Cardiac fibroblast (primary cell): Measurements from ENCODE around the gene ANXA6.

Experiments
- DNase-seq, 2 donors: peaks; one replicate each; pipeline versions ENCODE4 v3.0.0 to v3.0.0-alpha.2; 2010; ENCODE audit warnings: low read depth in 2 of 2
- H3K4me3 ChIP-seq, 2 donors: replicated peaks in 1 of 2; 1 replicate in 1 of 2; 2 replicates in 1 of 2; pipeline ENCODE4 v1.5.1; 2011; ENCODE audit warnings: low read depth in 2 of 2, low read length in 2 of 2, mild to moderate bottlenecking in 2 of 2, moderate library complexity in 1 of 2
- TF ChIP-seq, protein P1 (sequence below): IDR thresholded peaks from one replicate; pipeline ENCODE4 v1.5.1; 2011; ENCODE audit warnings: low read depth, mild to moderate bottlenecking, low read length, inconsistent platforms

Gene ANXA6

DNA sequence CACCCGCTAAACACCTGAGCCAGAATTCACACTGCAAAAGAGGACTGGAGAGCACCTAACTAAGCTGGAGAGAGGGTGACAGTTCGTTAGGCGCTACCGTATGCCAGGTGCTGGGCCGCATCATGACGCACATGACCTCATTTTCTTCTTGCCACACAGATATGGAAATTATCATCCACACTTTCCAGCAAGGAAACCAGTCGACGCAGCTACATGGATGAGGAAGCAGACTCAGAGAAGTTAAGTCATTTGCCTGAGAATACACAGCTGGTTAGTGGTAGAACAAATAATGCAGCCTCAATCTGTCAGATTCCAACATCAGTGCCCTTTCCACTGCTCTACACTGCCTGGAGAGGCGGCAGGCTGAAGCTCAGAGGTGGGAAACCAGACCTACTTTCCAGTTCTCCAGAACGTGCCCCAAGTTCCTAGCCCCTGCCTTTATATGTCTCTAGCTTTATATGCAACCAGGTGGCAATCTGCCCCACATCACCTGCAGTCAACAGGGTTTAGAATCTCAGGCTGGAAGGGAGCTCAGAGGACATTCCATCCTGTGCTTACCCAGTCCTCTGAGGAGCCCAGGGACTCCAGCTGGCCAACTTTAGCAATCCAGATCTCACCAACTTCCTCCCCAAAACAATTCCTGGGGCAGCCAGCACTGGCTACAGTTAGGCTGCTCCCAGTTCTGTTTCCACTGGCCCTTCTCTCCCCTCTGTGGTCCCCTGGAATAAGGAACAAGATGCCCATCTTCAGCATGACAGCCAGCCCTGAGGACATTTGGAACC is 85.5 kb downstream of the ANXA6 start:
- TF ChIP-seq, protein P1, sequence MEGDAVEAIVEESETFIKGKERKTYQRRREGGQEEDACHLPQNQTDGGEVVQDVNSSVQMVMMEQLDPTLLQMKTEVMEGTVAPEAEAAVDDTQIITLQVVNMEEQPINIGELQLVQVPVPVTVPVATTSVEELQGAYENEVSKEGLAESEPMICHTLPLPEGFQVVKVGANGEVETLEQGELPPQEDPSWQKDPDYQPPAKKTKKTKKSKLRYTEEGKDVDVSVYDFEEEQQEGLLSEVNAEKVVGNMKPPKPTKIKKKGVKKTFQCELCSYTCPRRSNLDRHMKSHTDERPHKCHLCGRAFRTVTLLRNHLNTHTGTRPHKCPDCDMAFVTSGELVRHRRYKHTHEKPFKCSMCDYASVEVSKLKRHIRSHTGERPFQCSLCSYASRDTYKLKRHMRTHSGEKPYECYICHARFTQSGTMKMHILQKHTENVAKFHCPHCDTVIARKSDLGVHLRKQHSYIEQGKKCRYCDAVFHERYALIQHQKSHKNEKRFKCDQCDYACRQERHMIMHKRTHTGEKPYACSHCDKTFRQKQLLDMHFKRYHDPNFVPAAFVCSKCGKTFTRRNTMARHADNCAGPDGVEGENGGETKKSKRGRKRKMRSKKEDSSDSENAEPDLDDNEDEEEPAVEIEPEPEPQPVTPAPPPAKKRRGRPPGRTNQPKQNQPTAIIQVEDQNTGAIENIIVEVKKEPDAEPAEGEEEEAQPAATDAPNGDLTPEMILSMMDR, result no peak
- no peak overlapping the region for H3K4me3 ChIP-seq
- DNase-seq, result no peak

DNA sequence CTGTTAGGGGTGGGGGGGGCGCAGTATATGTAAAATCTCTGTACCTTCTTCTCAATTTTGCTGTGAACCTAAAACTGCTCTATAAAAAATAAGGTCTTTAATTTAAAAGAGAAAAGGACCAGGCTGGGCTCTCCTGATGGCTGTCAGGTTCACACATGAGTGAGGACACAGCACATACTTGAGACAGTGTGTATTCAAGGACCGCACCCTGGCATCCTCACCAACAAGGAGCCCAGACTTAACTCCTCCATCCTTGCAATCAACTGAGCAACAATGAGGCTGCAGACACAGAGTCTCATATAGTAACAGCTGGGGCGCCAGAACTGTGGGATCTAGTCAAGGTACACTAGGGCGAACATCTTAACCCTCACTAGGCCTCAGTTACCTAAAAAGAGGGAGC is 86.6 kb downstream of the ANXA6 start:
- TF ChIP-seq, protein P1, result no peak
- no peak overlapping the region for H3K4me3 ChIP-seq
- DNase-seq, result no peak

DNA sequence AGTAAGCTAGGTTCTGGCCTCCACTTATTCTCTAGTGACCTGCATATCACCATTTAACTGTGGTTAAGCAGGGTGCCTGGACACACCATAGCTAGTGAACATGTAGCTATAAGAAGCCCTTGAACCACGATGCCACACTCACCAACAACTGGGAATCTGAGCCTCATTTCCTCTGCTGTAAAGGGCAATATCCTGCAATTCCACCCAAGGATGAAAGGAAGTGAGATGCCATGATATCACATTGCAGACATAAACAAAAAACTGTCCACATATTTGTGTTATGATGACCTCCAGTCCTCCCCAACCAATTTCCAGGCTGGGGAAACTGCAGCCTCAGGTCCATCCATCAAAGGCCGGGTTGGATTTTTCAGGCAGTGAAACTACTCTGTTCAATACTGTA is 87.1 kb downstream of the ANXA6 start:
- TF ChIP-seq, protein P1, result no peak
- no peak overlapping the region for H3K4me3 ChIP-seq
- DNase-seq, result no peak

DNA sequence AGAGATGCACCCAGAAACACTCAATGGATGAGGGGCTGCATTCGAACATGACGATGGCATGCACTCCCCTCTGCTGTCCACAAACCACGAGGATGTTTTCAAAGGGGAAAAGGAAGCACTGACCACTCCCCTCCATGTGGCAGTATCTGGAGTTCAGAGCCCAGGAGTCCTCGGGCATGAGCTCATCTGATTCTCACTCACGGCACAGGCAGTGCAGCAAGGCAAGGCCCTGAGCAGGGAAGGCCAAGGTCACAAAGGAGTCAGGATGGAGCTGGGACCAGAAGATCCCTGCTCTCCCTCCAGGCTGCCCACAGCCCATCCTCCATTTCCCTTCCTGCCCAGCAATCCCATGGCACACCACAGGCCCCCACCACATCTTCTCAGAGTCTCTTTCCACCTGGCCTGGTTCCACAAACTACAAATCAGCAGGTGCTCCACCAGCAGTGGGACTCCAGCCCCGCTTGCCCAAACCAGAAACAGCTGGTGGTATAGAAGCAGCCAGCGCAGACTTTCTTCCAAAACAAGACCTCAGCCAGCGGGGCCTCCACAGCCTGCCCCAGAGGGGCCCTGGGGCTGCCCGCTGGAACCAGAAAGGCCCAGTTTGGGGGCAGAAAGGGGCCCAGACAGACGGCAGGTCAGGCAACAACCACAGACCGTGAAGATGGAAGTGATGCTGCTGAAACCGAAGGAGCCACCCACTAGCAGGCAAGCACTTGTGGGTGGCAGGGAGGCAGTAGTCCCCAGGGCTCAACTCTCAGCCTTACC is 89.0 kb downstream of the ANXA6 start:
- TF ChIP-seq, protein P1, result no peak
- H3K4me3 ChIP-seq, result no peak overlapping the region
- no peak for DNase-seq

DNA sequence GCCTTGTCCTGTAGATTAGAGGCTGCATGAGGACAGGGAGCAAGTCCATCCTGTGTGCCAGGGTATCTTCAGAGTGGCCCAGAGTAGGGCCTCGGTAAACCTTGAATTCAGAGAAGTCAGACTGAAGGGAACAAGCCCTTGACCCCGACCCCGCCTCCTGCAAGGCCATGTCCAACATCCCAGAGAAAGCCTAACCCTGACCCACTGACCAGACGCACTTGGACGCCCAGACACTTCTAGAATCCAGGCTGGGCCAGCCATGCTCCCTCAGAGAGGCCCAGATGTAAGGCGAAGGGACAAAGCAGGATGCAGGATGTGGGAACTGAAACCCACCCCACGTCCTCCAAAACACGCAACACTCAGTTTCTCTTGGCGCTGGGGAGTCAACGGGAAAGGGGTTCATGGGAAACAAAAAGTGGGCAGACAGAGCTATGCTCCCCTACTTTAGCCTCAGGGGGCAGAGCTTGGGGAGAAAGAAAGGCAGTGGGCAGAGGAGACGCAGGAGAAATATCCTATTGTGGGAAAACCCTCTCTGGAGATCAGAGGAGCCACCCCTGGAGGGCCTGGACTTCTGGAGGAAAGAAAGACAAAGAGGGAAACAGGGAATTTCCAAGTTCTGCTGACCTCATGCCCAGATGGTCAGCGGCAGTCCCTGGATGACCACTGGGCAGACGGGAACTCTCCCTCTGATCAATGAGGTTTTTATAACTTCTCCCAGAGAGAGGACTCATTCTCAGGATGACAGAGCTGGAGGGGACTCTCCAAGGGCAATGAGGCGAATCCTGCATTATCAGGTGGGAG is 89.7 kb downstream of the ANXA6 start:
- no peak for DNase-seq
- H3K4me3 ChIP-seq, result no peak overlapping the region
- TF ChIP-seq, protein P1, result no peak

DNA sequence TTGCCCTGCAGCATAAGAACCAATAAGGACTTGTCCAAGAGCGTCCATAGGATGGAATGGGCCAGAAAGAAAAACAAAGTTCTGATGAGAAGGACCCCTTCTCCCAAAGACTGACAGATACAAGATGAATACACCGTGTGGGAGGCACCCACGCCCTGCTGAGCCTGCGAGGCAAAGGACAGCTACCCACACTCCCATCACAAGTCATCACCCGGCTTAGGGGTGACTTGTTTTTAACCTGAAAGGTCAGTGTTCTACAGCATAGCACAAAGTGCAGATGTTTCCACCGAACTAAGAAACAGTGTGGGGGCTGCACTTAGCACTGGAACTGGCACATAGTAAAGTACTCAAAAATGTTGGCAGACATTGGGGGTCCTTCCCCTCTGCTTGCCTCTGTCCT is 90.7 kb downstream of the ANXA6 start:
- DNase-seq, result no peak
- no peak overlapping the region for H3K4me3 ChIP-seq
- TF ChIP-seq, protein P1, result no peak
